Measurements from ENCODE around the gene IBSP.

The IBSP gene, protein sequence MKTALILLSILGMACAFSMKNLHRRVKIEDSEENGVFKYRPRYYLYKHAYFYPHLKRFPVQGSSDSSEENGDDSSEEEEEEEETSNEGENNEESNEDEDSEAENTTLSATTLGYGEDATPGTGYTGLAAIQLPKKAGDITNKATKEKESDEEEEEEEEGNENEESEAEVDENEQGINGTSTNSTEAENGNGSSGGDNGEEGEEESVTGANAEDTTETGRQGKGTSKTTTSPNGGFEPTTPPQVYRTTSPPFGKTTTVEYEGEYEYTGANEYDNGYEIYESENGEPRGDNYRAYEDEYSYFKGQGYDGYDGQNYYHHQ
- 0 reads per million in 3 experiments for total RNA-seq

DNA sequence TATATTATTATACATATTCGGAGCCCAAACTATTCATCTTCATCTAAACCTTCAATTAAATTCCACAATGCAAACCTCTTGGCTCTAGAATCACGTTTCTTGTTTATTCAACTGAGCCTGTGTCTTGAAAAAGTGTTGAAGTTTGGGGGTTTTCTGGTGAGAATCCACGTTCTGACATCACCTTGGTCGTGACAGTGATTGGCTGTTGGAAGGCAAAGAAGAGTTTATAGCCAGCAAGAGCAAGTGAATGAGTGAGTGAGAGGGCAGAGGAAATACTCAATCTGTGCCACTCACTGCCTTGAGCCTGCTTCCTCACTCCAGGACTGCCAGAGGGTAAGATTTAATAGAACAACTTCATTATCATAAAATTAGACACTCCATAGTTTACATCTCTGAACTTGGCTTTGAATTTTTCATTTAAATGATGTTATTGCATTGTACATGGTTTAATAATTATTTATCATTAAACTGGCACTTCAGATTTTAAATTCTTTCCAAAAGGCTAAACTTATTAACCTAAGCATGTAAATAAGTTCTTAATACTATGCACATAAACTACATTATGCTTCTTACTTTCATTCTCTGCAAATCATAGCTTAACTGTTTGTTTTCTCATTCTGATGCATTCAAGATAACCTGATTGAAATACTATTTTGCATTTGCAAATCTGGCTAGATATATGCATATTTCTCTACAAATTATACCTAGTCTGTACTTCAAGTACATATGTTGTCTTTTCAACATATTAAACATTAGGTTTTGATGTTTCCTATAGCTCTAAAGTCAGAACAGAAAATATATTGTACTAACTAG lies at the start of gene IBSP:
TSS of gene IBSP (plus strand) at position 254 of the 813 bp plus-strand sequence. CDS start 2,808 bp downstream, outside the sequence.
- DNase-seq, result no peak

- DNase-seq, result no peak
Observed at GRCh38 chr4:87749883-87750282, 49.5 kb upstream of the IBSP start.

DNA sequence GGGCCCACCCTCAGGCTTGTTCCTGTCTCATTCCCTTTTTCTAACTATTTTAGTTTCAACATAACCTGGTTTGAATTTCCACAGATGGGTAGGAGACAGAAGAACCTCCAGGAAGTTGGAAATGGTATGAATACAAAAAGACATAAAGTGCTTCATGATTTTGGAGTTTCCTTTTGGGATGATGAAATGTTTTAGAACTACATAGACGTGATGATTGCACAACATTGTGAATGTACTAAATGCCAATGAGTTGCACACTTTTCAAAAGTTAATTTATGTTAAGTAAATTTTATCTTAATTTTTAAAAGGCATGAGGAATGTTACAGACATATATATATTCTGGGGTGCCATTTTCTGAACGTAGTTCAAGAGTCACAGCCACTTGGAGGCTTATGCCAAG lies 41.1 kb upstream of the IBSP start:
- no peak for DNase-seq

DNA sequence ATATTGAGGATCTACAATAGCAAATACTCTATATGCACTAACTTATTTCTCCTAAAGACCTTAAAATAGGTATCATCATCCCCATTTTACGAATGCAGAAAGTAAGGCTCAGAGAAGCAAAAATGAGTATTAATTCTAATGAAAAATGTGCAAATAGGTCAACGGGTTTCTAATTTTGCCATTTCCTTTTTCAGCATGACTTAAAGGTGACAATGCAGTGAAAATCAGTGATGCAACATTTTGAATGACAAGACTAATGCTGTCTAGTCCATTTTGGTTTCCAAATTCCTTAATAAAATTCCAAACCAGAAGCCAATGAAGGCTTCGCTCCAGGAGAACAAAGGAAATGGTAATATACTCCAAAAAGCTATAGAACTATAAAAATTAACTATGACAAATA lies 37.0 kb upstream of the IBSP start:
- no peak for DNase-seq

DNA sequence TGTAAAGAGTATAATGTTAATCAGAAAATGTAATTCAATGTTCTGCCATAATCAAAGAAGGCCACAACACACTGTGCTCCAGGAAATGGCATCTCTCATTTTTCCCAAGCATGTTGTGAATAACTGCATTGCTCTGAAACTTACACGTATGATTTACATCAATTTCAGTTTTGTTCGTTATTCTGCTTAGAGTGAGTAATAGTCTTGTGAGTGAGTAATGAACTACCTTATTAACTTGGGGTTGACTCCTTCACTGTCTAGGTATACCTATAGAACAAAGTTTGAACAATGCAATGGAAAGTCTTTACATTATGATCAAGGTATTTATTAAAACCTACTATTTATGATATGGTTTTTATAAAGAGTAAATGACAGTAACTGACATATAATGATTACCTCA lies 17.8 kb upstream of the IBSP start:
- no peak for DNase-seq

DNA sequence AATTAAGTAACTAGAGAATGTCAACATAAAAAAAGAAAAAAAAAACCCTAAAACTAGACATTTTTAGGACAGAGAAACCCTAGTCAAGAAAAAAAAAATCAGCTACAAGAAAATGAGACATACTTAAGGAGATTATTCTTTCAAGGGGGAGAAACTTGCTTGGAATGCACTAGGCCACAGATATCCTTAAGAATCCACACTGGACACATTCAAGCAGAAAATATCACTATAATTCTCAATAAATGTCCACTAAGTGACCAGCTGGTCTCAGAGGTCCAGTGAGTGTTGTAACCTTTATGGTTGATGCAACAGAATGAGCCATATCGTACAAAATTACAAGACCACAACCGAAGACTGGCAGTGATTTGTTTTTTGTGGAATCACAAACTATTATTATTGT lies 15.6 kb upstream of the IBSP start:
- DNase-seq, result no peak

DNA sequence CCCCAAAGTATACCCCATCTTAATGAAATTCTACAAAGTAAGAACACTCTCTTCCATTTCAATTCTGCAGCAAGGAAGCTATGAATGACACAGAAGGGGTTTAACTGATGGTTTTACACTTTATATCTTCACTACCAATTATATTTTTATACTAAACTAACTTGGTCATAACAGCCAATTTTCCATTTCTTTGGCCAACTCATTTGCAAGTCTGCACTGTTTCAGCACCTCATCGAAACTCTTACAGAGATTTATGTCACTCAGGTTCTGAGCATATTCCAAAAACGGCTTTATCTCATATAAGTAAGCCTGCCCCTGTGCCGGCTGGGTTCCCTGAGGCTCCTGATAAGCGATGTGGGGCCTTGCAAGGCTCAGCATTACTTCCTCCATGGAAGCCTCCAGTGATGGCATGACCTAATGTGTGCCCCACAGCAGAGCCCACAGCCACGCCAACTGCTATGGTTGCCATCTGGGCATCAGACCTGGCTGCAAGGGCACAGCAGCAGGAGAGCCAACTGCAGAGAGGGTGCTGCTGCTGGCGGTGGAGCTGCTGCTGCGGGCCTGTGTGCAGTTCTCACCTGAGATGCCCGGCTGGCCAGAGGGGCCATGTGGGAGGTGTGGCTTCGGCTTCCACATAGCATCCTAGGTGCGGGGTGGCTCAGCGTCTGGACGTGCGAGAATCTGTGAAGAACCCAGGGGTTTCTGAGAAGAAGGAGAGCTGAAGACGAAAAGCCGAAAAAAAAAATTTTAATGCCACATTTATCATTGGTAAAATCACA lies 13.4 kb upstream of the IBSP start:
- DNase-seq, result no peak

DNA sequence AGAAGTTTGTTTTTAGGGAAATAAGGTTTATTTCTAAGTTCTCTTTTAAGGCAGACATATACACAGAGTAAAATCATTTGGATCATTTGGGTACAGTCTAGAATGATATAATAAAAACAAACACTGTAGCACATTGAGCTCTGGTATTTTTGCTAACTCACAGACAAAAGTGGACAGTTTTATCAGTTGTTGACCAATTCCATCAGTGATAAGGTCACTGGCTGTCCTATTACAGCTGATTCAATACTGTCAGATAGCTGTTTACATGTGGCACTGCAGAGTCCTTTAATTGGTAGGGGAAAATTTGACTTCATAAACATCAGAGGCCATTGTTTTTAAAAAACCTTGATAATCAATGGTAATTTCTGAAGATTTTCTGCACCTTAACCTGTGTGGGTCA lies 3.5 kb downstream of the IBSP start:
- no peak for DNase-seq

DNA sequence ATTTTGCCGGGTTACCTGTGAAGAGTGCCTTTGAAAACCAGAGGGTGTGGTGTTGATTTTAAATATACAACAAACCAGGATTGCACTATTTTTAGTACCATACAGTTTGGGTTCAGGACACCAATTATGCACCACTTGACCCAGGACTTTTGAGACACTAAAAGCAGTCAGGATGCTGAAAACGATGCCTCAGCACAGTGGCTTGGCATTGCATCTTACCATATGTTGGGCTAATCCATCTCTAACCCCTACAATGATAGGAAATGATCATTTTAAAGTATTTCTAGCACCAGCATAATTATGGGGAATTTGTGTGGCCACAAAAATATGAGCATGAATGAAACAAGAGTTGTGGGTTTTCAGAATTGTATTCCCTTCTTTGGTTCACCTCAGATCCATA lies 4.1 kb downstream of the IBSP start:
- no peak for DNase-seq

- DNase-seq, result no peak
Observed at GRCh38 chr4:87804871-87805270, 5.5 kb downstream of the IBSP start.

DNA sequence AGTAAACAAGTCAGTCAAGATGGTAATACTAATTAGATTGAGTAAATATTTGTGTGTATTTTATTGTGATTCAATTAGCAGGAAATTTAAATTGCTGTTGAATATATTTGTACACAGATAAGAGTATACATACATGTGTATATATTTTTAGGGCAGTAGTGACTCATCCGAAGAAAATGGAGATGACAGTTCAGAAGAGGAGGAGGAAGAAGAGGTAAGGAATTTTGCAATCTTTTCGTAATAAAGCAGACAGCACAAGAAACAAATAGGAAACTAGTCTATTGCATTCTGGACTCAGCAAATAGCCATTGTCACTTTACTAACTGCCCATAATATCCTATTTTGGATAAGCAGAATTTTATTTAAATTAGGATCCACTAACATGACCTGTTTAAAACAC lies 6.6 kb downstream of the IBSP start:
- DNase-seq, result no peak

DNA sequence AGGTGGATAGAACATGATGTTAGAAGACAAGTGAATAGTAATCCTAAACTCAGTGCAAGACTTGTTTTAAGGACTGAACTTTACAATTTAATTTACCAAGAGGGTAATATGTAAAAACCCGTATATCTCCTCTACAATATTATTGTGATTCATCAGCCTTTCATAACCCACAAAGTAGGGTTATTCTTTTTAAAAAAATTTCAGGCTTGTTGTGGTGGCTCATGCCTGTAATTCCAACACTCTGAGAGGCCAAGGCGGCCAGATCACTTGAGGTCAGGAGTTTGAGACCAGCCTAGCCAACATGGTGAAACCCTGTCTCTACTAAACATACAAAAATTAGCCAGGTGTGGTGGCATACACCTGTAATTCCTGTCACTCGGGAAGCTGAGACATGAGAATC lies 7.2 kb downstream of the IBSP start:
- DNase-seq, result no peak

GRCh38 chr4:87807402-87807801 lies 8.0 kb downstream of the IBSP start:
- DNase-seq, result no peak

GRCh38 chr4:87811977-87812376 lies 12.6 kb downstream of the IBSP start:
- DNase-seq, result no peak

DNA sequence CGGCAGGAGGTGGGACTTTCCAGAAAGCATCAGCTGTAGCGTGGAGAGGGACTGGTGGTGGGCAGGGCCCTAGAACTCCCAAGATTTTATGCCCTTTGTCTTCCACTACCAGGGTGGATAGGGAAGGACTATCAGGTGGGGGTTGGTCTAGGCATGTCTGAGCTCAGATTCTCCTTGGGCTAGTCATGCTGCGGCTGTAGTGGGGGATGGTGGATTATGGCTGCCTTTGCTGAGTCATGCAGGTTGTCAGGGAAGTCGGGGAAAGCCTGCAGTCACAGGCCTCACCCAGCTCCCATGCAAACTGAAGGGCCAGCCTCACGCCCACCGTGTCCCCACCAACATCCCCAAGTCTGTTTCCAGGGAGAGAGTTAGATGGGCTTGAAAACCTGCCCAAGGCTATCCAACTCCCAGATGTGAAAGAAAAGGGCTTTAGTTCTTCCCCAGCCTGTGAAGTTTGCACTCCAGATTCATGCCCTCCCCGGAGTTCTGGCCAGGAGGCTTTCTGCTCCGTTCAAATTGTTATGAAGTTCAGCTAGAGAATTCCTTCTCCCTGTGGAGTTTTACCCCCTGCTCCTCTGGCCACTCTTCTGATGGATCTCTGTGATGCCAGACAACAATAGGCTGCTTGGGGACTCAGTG lies 20.0 kb downstream of the IBSP start:
- DNase-seq, result no peak

DNA sequence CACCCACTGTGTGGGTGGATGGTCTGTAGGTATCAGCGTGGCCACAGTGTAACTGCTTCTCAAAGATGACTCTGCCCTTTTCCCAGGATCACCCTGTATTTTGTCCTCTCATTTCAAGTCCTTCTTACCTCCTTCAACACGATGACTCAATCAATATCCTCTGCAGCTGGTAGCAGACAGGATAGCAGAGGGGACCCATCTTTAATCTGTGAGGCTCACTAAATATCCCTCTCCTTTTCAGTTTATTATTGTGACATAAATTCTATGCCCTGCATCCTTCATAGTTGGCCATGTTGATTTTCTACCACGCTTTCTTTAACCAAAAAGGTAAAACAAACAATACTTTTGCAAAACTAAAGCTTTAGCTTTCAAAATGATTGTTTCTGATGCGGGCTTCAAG lies 23.8 kb downstream of the IBSP start:
- DNase-seq, result no peak

GRCh38 chr4:87823724-87824123 lies 24.4 kb downstream of the IBSP start:
- no peak for DNase-seq

GRCh38 chr4:87824352-87824751 lies 25.0 kb downstream of the IBSP start:
- DNase-seq, result no peak

GRCh38 chr4:87832669-87833068 lies 33.3 kb downstream of the IBSP start, which contains the start of gene MEPE:
Gene MEPE (plus strand): TSS chr4:87832969. CDS start chr4:87834715, 1,746 bp downstream.
- no peak for DNase-seq

GRCh38 chr4:87834401-87834800 lies 35.0 kb downstream of the IBSP start:
- no peak for DNase-seq

DNA sequence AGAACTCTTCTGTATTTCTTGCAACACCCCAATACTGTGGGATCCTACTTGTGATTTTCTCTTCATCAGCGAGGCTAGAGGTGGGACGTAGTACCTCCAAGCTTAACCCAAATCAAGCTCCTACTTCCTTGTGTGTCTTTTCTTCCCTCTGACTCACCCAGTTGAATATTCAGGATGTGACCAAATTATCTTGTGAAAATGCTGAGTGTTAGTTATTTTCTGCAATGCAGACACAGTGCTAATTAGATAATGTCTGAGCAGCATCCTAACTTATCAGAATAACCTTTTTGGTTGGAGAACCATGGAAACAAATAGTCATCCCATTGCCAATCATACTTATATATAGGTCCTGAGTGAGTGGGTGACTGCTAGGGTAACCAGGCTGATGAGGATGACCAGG lies 35.8 kb downstream of the IBSP start:
- DNase-seq, result no peak

- DNase-seq, result no peak
Observed at GRCh38 chr4:87835743-87836142, 36.4 kb downstream of the IBSP start.

DNA sequence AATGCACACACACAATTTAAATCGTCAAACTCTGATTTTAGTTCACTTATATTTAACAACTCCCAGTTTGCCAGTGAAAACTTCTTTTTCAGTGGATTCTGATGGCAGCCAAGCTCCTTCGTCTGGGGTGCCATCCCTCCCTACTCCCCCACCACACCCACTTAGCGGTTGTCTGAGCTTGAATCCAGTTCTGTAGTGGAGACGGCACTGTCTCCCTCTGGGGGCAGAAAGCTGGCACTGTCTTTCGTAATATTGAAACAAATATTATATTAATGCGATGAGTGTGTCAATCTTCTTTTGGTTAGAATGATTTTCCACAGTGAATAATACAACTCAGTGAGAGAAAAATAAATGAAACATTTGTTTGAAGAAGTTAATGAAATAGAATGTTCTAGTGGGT lies 38.9 kb downstream of the IBSP start:
- DNase-seq, result no peak
